Bronchial epithelial cell (primary cell): ENCODE data around the gene MOGAT1. TPM values are rescaled to one million over a fixed set of nuclear protein-coding genes. Genes with fewer than 3 reads are reported as not detected.

Source experiments
- DNase-seq: peaks from one replicate; pipeline ENCODE4 v3.0.0-alpha.2; 2010; ENCODE audit warnings: low read depth
- FAIRE-seq: peaks from 2 replicates; lab custom pipeline; 2011; peaks lifted over from hg19 to GRCh38; lab: Jason Lieb, UNC
- H3K27me3 ChIP-seq: 2 replicates; pipeline ENCODE4 v1.5.1; 2011; ENCODE audit warnings: low read length; ENCODE audit not compliant: control insufficient read depth, insufficient read depth
- H3K36me3 ChIP-seq: 2 replicates; pipeline ENCODE4 v1.5.1; 2011; ENCODE audit warnings: low read length; ENCODE audit not compliant: control insufficient read depth, insufficient read depth
- H3K4me3 ChIP-seq: 2 replicates; pipeline ENCODE4 v1.5.1; 2011; ENCODE audit warnings: mild to moderate bottlenecking, low read depth, low read length, control low read depth
- CTCF ChIP-seq: IDR thresholded peaks from 2 replicates; pipeline ENCODE4 v1.5.1; 2011; ENCODE audit warnings: mild to moderate bottlenecking, moderate library complexity, low read length, control low read depth, inconsistent platforms; ENCODE audit not compliant: insufficient read depth, severe bottlenecking
- total RNA-seq: library from RNA; depleted of rRNA; stranded (reverse); fragments of >200 nt; gene quantifications from 2 replicates; pipeline ENCODE4 v1.2.1, GENCODE V29; 2014

The MOGAT1 gene
- total RNA-seq, 1 donor from 2014 or later = not detected

- DNase-seq (no peak), FAIRE-seq (no peak)
- H3K36me3 ChIP-seq = no peaks in the 10 kb centered on the region
- H3K27me3 ChIP-seq = no peaks in the 10 kb centered on the region
- H3K4me3 ChIP-seq = no peak overlapping the region
- TF ChIP-seq CTCF = no peak
Measured at GRCh38 chr2:222739939-222740338, 68.5 kb downstream of the MOGAT1 start.

- Histone ChIP-seq H3K4me3 (no peak overlapping the region), H3K36me3 (no peaks in the 10 kb centered on the region), H3K27me3 (no peaks in the 10 kb centered on the region)
- DNase-seq (no peak), FAIRE-seq (no peak)
- no peak for TF ChIP-seq CTCF
Measured at GRCh38 chr2:222743251-222743812, 71.9 kb downstream of the MOGAT1 start.

GRCh38 chr2:222745836-222746559, 74.5 kb downstream of the MOGAT1 start:
- FAIRE-seq (no peak), DNase-seq (no peak)
- no peak overlapping the region for H3K4me3 ChIP-seq
- H3K27me3 ChIP-seq = no peaks in the 10 kb centered on the region
- no peaks in the 10 kb centered on the region for H3K36me3 ChIP-seq
- no peak for TF ChIP-seq CTCF

- Histone ChIP-seq H3K27me3 (no peaks in the 10 kb centered on the region), H3K4me3 (no peak overlapping the region), H3K36me3 (no peaks in the 10 kb centered on the region)
- FAIRE-seq = no peak
- DNase-seq = no peak
- no peak for TF ChIP-seq CTCF
Measured at GRCh38 chr2:222747526-222748160, 76.2 kb downstream of the MOGAT1 start.

GRCh38 chr2:222750533-222750932, 79.1 kb downstream of the MOGAT1 start:
- Histone ChIP-seq H3K36me3 (no peaks in the 10 kb centered on the region), H3K4me3 (no peak overlapping the region)
- DNase-seq = no peak

More at GRCh38 chr2:222750533-222750932, 79.1 kb downstream of the MOGAT1 start:
- no peaks in the 10 kb centered on the region for H3K27me3 ChIP-seq
- no peak for TF ChIP-seq CTCF
- no peak for FAIRE-seq
